ENCODE data around the gene PREP. TPM values are rescaled to one million over a fixed set of nuclear protein-coding genes. Genes with fewer than 3 reads are reported as not detected.
A peak's percentile ranks its signal among the peaks of the same experiment; 100 is the strongest.

PREP gene
- total RNA-seq, 1 donor from 2014 or later, result 55.4 TPM

- FAIRE-seq (no peak), DNase-seq (ENCODE audit: low read depth) (peak; percentile 42)
- peaks cover 14% of the 10 kb centered on the region for H3K4me1 Mint-ChIP-seq (ENCODE audit: low read depth, unreplicated experiment)
- H3K9me3 Mint-ChIP-seq (ENCODE audit: unreplicated experiment), result no peaks in the 10 kb centered on the region
- no peaks in the 10 kb centered on the region for H3K27me3 Mint-ChIP-seq (ENCODE audit: low read depth, unreplicated experiment)
- no peaks in the 10 kb centered on the region for H3K27me3 ChIP-seq (ENCODE audit: insufficient read depth, low read length)
- H2AFZ ChIP-seq (ENCODE audit: low read depth, low read length), result no peak overlapping the region
- peaks cover 17% of the 10 kb centered on the region for H3K36me3 ChIP-seq (ENCODE audit: insufficient read depth, low read length)
- no peak overlapping the region for H3K27ac ChIP-seq (ENCODE audit: low read depth, low read length)
- no peak overlapping the region for H3K4me3 ChIP-seq (ENCODE audit: insufficient read depth, low read depth, low read length)
- no peaks in the 10 kb centered on the region for H3K79me2 ChIP-seq (ENCODE audit: insufficient read depth, low read length)
- H3K9ac ChIP-seq (ENCODE audit: low read length), result no peak overlapping the region
- H3K4me1 ChIP-seq (ENCODE audit: insufficient read depth, low read length), result peaks cover 15% of the 10 kb centered on the region
- no peak overlapping the region for H3K4me2 ChIP-seq (ENCODE audit: low read length)
- H3K36me3 Mint-ChIP-seq (ENCODE audit: low read depth, unreplicated experiment), result peaks cover 26% of the 10 kb centered on the region
- H4K20me1 ChIP-seq (ENCODE audit: insufficient read depth, low read length), result peaks cover 28% of the 10 kb centered on the region
- H3K4me3 Mint-ChIP-seq (ENCODE audit: unreplicated experiment), result no peak overlapping the region
- no peak for TF ChIP-seq CTCF (IDR thresholded peaks at IDR 0.05; ENCODE audit: insufficient read depth, low read depth, low read length)
- TF ChIP-seq EZH2 (IDR thresholded peaks at IDR 0.05; ENCODE audit: insufficient read depth, low read length), result no peak
- H3K27ac Mint-ChIP-seq (ENCODE audit: unreplicated experiment), result no peak overlapping the region
- no peaks in the 10 kb centered on the region for H3K9me3 ChIP-seq (ENCODE audit: insufficient read depth, low read depth, low read length)
Observed at GRCh38 chr6:105330913-105331312, 72.0 kb downstream of the PREP start.

GRCh38 chr6:105330364-105330763 lies 72.5 kb downstream of the PREP start:
- Histone ChIP-seq H3K9me3 (ENCODE audit: insufficient read depth, low read depth, low read length) (no peaks in the 10 kb centered on the region), H3K4me2 (ENCODE audit: low read length) (no peak overlapping the region), H4K20me1 (ENCODE audit: insufficient read depth, low read length) (peaks cover 28% of the 10 kb centered on the region), H3K27me3 (ENCODE audit: insufficient read depth, low read length) (no peaks in the 10 kb centered on the region), H3K4me1 (ENCODE audit: insufficient read depth, low read length) (peaks cover 15% of the 10 kb centered on the region), H2AFZ (ENCODE audit: low read depth, low read length) (no peak overlapping the region), H3K79me2 (ENCODE audit: insufficient read depth, low read length) (no peaks in the 10 kb centered on the region), H3K36me3 (ENCODE audit: insufficient read depth, low read length) (peaks cover 17% of the 10 kb centered on the region), H3K9ac (ENCODE audit: low read length) (no peak overlapping the region), H3K27ac (ENCODE audit: low read depth, low read length) (no peak overlapping the region), H3K4me3 (ENCODE audit: insufficient read depth, low read depth, low read length) (no peak overlapping the region)
- H3K27ac Mint-ChIP-seq (ENCODE audit: unreplicated experiment), result no peak overlapping the region
- TF ChIP-seq CTCF (IDR thresholded peaks at IDR 0.05; ENCODE audit: insufficient read depth, low read depth, low read length) (no peak), EZH2 (IDR thresholded peaks at IDR 0.05; ENCODE audit: insufficient read depth, low read length) (no peak)
- no peak overlapping the region for H3K4me3 Mint-ChIP-seq (ENCODE audit: unreplicated experiment)
- no peaks in the 10 kb centered on the region for H3K9me3 Mint-ChIP-seq (ENCODE audit: unreplicated experiment)
- H3K36me3 Mint-ChIP-seq (ENCODE audit: low read depth, unreplicated experiment), result peaks cover 27% of the 10 kb centered on the region
- H3K27me3 Mint-ChIP-seq (ENCODE audit: low read depth, unreplicated experiment), result no peaks in the 10 kb centered on the region
- DNase-seq (ENCODE audit: low read depth), result no peak
- FAIRE-seq, result no peak
- peaks cover 14% of the 10 kb centered on the region for H3K4me1 Mint-ChIP-seq (ENCODE audit: low read depth, unreplicated experiment)

GRCh38 chr6:105326833-105327770 lies 75.8 kb downstream of the PREP start:
- no peak overlapping the region for H3K4me3 ChIP-seq (ENCODE audit: insufficient read depth, low read depth, low read length)
- peaks cover 22% of the 10 kb centered on the region for H3K36me3 Mint-ChIP-seq (ENCODE audit: low read depth, unreplicated experiment)
- peaks cover 14% of the 10 kb centered on the region for H3K4me1 Mint-ChIP-seq (ENCODE audit: low read depth, unreplicated experiment)
- FAIRE-seq (peak; percentile 58), DNase-seq (ENCODE audit: low read depth) (peak; percentile 63)
- H3K27me3 Mint-ChIP-seq (ENCODE audit: low read depth, unreplicated experiment), result no peaks in the 10 kb centered on the region
- H4K20me1 ChIP-seq (ENCODE audit: insufficient read depth, low read length), result peaks cover 27% of the 10 kb centered on the region
- no peak overlapping the region for H2AFZ ChIP-seq (ENCODE audit: low read depth, low read length)
- H3K4me2 ChIP-seq (ENCODE audit: low read length), result peak overlapping the region; percentile 55
- H3K9ac ChIP-seq (ENCODE audit: low read length), result no peak overlapping the region
- H3K9me3 ChIP-seq (ENCODE audit: insufficient read depth, low read depth, low read length), result no peaks in the 10 kb centered on the region
- H3K79me2 ChIP-seq (ENCODE audit: insufficient read depth, low read length), result no peaks in the 10 kb centered on the region
- peaks cover 17% of the 10 kb centered on the region for H3K4me1 ChIP-seq (ENCODE audit: insufficient read depth, low read length)
- no peaks in the 10 kb centered on the region for H3K27me3 ChIP-seq (ENCODE audit: insufficient read depth, low read length)
- peak overlapping the region; percentile 64 for H3K27ac Mint-ChIP-seq (ENCODE audit: unreplicated experiment)
- TF ChIP-seq CTCF (IDR thresholded peaks at IDR 0.05; ENCODE audit: insufficient read depth, low read depth, low read length) (no peak), EZH2 (IDR thresholded peaks at IDR 0.05; ENCODE audit: insufficient read depth, low read length) (no peak)
- no peak overlapping the region for H3K4me3 Mint-ChIP-seq (ENCODE audit: unreplicated experiment)
- peaks cover 26% of the 10 kb centered on the region for H3K36me3 ChIP-seq (ENCODE audit: insufficient read depth, low read length)
- H3K9me3 Mint-ChIP-seq (ENCODE audit: unreplicated experiment), result no peaks in the 10 kb centered on the region
- H3K27ac ChIP-seq (ENCODE audit: low read depth, low read length), result no peak overlapping the region

All from astrocyte (in vitro differentiated cells and primary cell).